NCI-H2196 treated with DMSO at 0.1 percent for 48 hours (cell line): ENCODE measurements around the gene LYPD6.

Experiments
- DNase-seq: peaks from one replicate; lab custom pipeline; 2025; ENCODE audit not compliant: unreplicated experiment; lab: John Stamatoyannopoulos, UW

LYPD6 gene

GRCh38 chr2:149399934-149400615 lies 69.7 kb downstream of the LYPD6 start:
- DNase-seq, result no peak

- DNase-seq, result no peak
Measured at GRCh38 chr2:149400997-149401396, 70.6 kb downstream of the LYPD6 start.

- DNase-seq, result no peak
Measured at GRCh38 chr2:149409506-149409905, 79.1 kb downstream of the LYPD6 start.

GRCh38 chr2:149410701-149411484 lies 80.5 kb downstream of the LYPD6 start:
- DNase-seq, result no peak

- no peak for DNase-seq
Measured at GRCh38 chr2:149413487-149413886, 83.1 kb downstream of the LYPD6 start.

- DNase-seq, result no peak
Measured at GRCh38 chr2:149415086-149415485, 84.7 kb downstream of the LYPD6 start.

GRCh38 chr2:149418065-149418464 lies 87.7 kb downstream of the LYPD6 start:
- DNase-seq, result no peak

- no peak for DNase-seq
Measured at GRCh38 chr2:149420053-149420963, 89.9 kb downstream of the LYPD6 start.

- DNase-seq, result no peak
Measured at GRCh38 chr2:149421791-149422190, 91.4 kb downstream of the LYPD6 start.

- no peak for DNase-seq
Measured at GRCh38 chr2:149422337-149422990, 92.1 kb downstream of the LYPD6 start.

- DNase-seq, result no peak
Measured at GRCh38 chr2:149422991-149423338, 92.6 kb downstream of the LYPD6 start.

GRCh38 chr2:149423630-149424029 lies 93.2 kb downstream of the LYPD6 start:
- no peak for DNase-seq

- DNase-seq, result no peak
Measured at GRCh38 chr2:149427387-149427786, 97.0 kb downstream of the LYPD6 start.

- DNase-seq, result no peak
Measured at GRCh38 chr2:149428783-149429182, 98.4 kb downstream of the LYPD6 start.

- no peak for DNase-seq
Measured at GRCh38 chr2:149430743-149431736, 100.7 kb downstream of the LYPD6 start.

- DNase-seq, result no peak
Measured at GRCh38 chr2:149438330-149438960, 108.1 kb downstream of the LYPD6 start.

GRCh38 chr2:149441255-149441654 lies 110.9 kb downstream of the LYPD6 start:
- DNase-seq, result no peak

GRCh38 chr2:149442346-149442745 lies 112.0 kb downstream of the LYPD6 start:
- no peak for DNase-seq

GRCh38 chr2:149443150-149443549 lies 112.8 kb downstream of the LYPD6 start:
- DNase-seq, result no peak
